ENCODE data around the gene MLST8.

- TF ChIP-seq, protein P1, sequence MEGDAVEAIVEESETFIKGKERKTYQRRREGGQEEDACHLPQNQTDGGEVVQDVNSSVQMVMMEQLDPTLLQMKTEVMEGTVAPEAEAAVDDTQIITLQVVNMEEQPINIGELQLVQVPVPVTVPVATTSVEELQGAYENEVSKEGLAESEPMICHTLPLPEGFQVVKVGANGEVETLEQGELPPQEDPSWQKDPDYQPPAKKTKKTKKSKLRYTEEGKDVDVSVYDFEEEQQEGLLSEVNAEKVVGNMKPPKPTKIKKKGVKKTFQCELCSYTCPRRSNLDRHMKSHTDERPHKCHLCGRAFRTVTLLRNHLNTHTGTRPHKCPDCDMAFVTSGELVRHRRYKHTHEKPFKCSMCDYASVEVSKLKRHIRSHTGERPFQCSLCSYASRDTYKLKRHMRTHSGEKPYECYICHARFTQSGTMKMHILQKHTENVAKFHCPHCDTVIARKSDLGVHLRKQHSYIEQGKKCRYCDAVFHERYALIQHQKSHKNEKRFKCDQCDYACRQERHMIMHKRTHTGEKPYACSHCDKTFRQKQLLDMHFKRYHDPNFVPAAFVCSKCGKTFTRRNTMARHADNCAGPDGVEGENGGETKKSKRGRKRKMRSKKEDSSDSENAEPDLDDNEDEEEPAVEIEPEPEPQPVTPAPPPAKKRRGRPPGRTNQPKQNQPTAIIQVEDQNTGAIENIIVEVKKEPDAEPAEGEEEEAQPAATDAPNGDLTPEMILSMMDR (IDR thresholded peaks at IDR 0.05), result no peak
- TF ChIP-seq EP300 (IDR thresholded peaks at IDR 0.05) (no peak), POLR2A (IDR thresholded peaks at IDR 0.05) (no peak)
Observed at GRCh38 chr16:2211923-2212347, 6.7 kb downstream of the MLST8 start.
